SK-N-SH treated with all-trans-retinoic acid at 6 μM for 48 hours (cell line): ENCODE results near the gene UBE2S.

Experiments used
- ARNTL ChIP-seq: fragments of 450-650 bp; formaldehyde crosslinking; IDR thresholded peaks from 2 replicates; pipeline ENCODE4 v1.5.0; 2020; ENCODE audit warnings: low read depth, mild to moderate bottlenecking, moderate library complexity, borderline replicate concordance
- BACH2 ChIP-seq: fragments of 250-450 bp; sonication (Bioruptor Pico); IDR thresholded peaks from 2 replicates; pipeline ENCODE4 v1.9.0; 2021; ENCODE audit warnings: mild to moderate bottlenecking, borderline replicate concordance
- RARB ChIP-seq: fragments of 250-450 bp; sonication (Bioruptor Pico); IDR thresholded peaks from 2 replicates; pipeline ENCODE4 v1.8.0; 2021; ENCODE audit warnings: mild to moderate bottlenecking, moderate library complexity
- ZFP3 ChIP-seq: fragments of 250-450 bp; sonication (Bioruptor Pico); IDR thresholded peaks from 2 replicates; pipeline ENCODE4 v1.5.0; 2020; ENCODE audit warnings: mild to moderate bottlenecking, moderate library complexity
- ZFP30 ChIP-seq: fragments of 450-650 bp; formaldehyde crosslinking; IDR thresholded peaks from 2 replicates; pipeline ENCODE4 v1.5.0; 2022; ENCODE audit warnings: mild to moderate bottlenecking, moderate library complexity
- TF ChIP-seq, protein P1 (sequence below): fragments of 250-450 bp; sonication (Bioruptor Pico); IDR thresholded peaks from 2 replicates; pipeline ENCODE4 v1.5.0; 2020; ENCODE audit warnings: mild to moderate bottlenecking, moderate library complexity
- TF ChIP-seq, protein P2 (sequence below): fragments of 250-450 bp; sonication (Bioruptor Pico); IDR thresholded peaks from 2 replicates; pipeline ENCODE4 v1.8.0; 2020; ENCODE audit warnings: mild to moderate bottlenecking, moderate library complexity, borderline replicate concordance
- TF ChIP-seq, protein P3 (sequence below): fragments of 250-450 bp; sonication (Bioruptor Pico); IDR thresholded peaks from 2 replicates; pipeline ENCODE4 v1.5.1; 2020; ENCODE audit warnings: low read depth, mild to moderate bottlenecking, moderate library complexity
- TF ChIP-seq, protein P4 (sequence below): fragments of 250-450 bp; sonication (Bioruptor Pico); IDR thresholded peaks from 2 replicates; pipeline ENCODE4 v1.5.1; 2021; ENCODE audit warnings: mild to moderate bottlenecking, moderate library complexity

DNA sequence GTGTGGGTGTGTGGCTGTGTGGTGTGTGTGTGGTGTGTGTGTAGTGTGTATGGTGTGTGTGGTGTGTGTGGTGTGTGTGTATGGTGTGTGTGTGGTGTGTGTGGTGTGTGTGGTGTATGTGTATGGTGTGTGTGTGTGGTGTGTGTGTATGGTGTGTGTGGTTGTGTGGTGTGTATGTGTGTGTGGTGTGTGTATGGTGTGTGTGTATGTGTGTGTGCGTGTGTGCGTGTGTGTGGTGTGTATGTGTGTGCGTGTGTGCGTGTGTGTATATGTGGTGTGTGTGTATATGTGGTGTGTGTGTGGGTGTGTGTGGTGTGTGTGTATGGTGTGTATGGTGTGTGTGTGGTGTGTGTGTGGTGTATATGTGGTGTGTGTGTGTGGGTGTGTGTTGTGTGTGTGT lies 27.4 kb upstream of the UBE2S start:
- TF ChIP-seq, protein P1, sequence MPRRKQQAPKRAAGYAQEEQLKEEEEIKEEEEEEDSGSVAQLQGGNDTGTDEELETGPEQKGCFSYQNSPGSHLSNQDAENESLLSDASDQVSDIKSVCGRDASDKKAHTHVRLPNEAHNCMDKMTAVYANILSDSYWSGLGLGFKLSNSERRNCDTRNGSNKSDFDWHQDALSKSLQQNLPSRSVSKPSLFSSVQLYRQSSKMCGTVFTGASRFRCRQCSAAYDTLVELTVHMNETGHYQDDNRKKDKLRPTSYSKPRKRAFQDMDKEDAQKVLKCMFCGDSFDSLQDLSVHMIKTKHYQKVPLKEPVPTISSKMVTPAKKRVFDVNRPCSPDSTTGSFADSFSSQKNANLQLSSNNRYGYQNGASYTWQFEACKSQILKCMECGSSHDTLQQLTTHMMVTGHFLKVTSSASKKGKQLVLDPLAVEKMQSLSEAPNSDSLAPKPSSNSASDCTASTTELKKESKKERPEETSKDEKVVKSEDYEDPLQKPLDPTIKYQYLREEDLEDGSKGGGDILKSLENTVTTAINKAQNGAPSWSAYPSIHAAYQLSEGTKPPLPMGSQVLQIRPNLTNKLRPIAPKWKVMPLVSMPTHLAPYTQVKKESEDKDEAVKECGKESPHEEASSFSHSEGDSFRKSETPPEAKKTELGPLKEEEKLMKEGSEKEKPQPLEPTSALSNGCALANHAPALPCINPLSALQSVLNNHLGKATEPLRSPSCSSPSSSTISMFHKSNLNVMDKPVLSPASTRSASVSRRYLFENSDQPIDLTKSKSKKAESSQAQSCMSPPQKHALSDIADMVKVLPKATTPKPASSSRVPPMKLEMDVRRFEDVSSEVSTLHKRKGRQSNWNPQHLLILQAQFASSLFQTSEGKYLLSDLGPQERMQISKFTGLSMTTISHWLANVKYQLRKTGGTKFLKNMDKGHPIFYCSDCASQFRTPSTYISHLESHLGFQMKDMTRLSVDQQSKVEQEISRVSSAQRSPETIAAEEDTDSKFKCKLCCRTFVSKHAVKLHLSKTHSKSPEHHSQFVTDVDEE (CRISPR knock-in tag), result no peak
- TF ChIP-seq, protein P2, sequence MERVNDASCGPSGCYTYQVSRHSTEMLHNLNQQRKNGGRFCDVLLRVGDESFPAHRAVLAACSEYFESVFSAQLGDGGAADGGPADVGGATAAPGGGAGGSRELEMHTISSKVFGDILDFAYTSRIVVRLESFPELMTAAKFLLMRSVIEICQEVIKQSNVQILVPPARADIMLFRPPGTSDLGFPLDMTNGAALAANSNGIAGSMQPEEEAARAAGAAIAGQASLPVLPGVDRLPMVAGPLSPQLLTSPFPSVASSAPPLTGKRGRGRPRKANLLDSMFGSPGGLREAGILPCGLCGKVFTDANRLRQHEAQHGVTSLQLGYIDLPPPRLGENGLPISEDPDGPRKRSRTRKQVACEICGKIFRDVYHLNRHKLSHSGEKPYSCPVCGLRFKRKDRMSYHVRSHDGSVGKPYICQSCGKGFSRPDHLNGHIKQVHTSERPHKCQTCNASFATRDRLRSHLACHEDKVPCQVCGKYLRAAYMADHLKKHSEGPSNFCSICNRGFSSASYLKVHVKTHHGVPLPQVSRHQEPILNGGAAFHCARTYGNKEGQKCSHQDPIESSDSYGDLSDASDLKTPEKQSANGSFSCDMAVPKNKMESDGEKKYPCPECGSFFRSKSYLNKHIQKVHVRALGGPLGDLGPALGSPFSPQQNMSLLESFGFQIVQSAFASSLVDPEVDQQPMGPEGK (CRISPR knock-in tag), result no peak
- no peak for TF ChIP-seq ZFP30 (CRISPR knock-in tag)
- TF ChIP-seq ZFP3, result no peak
- TF ChIP-seq, protein P3, sequence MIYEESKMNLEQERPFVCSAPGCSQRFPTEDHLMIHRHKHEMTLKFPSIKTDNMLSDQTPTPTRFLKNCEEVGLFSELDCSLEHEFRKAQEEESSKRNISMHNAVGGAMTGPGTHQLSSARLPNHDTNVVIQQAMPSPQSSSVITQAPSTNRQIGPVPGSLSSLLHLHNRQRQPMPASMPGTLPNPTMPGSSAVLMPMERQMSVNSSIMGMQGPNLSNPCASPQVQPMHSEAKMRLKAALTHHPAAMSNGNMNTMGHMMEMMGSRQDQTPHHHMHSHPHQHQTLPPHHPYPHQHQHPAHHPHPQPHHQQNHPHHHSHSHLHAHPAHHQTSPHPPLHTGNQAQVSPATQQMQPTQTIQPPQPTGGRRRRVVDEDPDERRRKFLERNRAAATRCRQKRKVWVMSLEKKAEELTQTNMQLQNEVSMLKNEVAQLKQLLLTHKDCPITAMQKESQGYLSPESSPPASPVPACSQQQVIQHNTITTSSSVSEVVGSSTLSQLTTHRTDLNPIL (CRISPR knock-in tag), result no peak
- no peak for TF ChIP-seq BACH2 (CRISPR knock-in tag)
- TF ChIP-seq RARB (CRISPR knock-in tag), result no peak
- TF ChIP-seq, protein P4, sequence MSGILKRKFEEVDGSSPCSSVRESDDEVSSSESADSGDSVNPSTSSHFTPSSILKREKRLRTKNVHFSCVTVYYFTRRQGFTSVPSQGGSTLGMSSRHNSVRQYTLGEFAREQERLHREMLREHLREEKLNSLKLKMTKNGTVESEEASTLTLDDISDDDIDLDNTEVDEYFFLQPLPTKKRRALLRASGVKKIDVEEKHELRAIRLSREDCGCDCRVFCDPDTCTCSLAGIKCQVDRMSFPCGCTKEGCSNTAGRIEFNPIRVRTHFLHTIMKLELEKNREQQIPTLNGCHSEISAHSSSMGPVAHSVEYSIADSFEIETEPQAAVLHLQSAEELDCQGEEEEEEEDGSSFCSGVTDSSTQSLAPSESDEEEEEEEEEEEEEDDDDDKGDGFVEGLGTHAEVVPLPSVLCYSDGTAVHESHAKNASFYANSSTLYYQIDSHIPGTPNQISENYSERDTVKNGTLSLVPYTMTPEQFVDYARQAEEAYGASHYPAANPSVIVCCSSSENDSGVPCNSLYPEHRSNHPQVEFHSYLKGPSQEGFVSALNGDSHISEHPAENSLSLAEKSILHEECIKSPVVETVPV (CRISPR knock-in tag), result no peak
- TF ChIP-seq ARNTL (CRISPR knock-in tag), result no peak
